Stimulated activated CD8-positive, alpha-beta memory T cell treated with anti-CD3 and anti-CD28 coated beads, Interleukin-15, amount 100 ng/mL, for 4 hours (primary cell): ENCODE results near the gene ARL15.

Experiments
- DNase-seq, 2 donors: peaks; one replicate each; pipeline ENCODE4 v3.0.0-alpha.2; 2020; ENCODE audit warnings: low read depth in 2 of 2

The ARL15 gene

GRCh38 chr5:54211912-54212311 is 98.5 kb downstream of the ARL15 start:
- no peak for DNase-seq

DNA sequence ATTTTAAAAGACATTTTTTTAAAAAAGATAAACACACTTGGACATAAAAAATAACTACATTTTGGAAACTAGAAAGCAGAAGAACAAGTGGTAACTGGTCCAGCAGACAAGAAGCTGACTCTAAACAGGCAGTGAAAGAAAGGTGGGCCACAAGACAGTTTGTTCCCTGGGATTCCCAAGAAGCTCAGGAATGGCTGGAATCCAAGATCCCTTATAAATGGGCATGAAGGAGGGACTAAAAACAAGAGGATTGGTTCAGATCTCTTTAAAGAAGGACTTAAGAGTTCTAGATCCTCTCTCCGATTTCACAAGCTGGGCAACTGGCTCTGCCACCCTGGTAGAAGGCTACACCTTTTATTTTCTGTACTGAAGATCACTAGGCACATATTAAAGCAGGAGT is 102.8 kb downstream of the ARL15 start:
- DNase-seq: no peak

- DNase-seq: no peak
These were observed 103.7 kb downstream of the ARL15 start for GRCh38 chr5:54206580-54207229.

DNA sequence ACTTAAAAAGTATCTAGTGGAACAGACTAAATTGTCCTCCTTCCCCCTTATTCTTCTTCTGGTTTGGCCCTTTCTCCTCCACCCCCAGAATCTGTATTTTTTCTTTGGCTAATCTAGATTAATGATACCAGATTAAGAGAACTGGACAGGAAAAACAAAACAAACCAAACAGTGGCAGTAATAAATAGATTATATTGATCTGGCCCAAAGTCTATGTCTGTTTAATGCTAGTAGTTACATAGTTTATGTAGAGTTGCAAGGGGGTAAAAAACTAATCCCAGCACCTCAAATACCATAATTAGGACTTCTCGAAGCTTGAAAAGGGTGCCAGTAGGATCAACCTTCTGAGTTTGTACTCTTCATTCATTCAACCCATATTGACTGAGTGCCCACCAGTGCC is 104.5 kb downstream of the ARL15 start:
- no peak for DNase-seq

DNA sequence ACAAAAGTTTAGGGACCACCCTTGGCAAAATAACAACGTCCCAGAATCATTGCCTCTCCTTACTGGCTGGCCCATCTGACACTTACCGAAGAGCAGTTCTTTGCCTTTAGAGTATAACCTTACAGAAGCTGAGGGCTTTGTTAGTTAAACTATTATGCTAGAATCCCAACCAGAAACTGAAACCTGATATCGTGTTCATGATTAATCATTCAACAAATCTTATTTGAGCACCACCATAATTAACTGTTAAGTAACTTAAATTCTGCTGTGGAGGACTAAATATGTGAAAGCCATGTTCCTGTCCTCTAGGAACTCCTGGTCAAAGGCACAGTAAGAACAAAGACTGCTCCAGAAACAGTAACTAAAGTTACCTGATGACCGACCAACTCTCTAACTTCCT is 104.9 kb downstream of the ARL15 start:
- DNase-seq: no peak

DNA sequence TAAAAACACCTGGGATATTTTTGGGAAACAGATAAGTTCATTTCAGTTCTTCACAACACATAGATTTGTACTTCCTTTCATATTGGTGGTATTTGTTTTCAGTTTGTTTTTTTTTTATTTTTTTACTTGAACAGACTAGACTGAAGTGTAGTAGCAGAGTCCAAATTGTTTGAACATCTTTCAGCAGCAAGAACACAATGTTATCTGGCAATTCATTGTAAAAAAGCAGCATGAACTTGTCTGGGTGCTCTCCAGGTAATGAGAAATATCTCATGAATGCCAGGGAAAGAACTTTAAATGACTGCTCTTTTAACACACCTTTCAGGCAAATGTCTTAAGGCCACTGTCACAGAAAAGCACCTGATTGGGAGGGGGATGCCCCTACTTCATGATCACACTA is 113.4 kb downstream of the ARL15 start:
- no peak for DNase-seq

GRCh38 chr5:54195701-54196100 is 114.7 kb downstream of the ARL15 start:
- no peak for DNase-seq

DNA sequence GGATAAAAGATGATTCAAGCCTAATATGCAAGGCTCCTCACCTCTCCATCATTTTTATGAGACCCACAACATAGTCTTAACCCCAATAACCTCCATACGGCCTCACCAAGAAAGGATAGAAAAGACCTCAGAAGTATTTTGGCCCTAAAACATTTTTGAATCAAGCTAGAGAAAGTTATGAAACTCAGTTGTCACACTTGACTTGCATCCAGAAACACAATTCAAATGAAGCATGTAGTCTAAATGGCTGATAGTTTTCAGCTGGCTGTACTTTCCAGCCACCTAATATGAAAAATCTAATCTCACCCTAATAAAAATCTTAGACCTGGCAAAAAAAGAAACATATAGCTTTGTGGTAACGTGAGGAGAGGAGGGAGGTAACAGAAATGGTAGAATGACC is 116.1 kb downstream of the ARL15 start:
- DNase-seq: no peak

GRCh38 chr5:54187694-54188093 is 122.7 kb downstream of the ARL15 start:
- DNase-seq: no peak

DNA sequence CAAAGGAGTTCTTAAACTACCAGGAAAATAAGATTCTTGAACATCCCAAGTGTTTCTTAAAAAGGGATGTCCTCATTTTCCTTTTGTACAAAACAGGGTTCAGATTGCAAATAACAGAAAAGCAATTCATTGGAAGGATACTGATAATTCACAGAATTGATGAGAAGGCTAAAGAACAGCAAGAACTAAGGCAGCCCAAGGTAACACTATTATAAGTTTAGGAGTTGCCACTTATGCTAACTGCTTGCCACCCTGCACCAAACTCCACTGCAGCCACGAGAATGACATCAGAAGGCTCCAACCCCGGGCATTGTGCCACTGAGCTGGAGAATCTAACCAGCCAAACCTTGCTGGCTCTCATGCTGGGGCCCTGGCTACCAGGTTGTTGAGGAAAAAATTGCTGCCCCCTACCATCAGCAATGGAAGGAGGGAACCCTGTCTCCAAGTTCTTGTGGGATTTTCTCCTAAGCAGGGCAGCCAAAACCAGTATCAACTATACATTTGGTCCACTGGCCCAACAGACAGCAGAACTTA is 123.4 kb downstream of the ARL15 start:
- DNase-seq: no peak

- DNase-seq: no peak
These were observed 124.3 kb downstream of the ARL15 start for GRCh38 chr5:54186108-54186507.

DNA sequence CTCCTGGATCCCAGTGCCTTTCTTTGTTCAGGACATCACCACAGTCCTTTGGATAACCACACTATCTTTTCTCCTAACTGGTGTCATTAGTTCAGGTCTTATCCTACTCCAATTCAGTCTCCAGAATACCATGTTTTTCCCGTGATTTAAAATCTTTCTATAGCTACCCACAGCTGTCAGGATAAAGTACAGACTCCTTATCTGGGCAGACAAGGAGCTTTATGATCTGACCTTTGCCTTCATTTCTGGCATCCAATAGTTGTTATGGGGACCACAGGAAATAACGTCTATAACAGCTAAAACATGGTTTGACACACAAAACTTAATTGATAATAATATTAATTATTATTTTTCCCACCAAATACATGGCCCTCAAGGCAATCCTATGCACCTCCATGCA is 125.6 kb downstream of the ARL15 start:
- no peak for DNase-seq

GRCh38 chr5:54180630-54181031 is 129.7 kb downstream of the ARL15 start:
- DNase-seq: no peak

- no peak for DNase-seq
These were observed 131.4 kb downstream of the ARL15 start for GRCh38 chr5:54178991-54179390.

DNA sequence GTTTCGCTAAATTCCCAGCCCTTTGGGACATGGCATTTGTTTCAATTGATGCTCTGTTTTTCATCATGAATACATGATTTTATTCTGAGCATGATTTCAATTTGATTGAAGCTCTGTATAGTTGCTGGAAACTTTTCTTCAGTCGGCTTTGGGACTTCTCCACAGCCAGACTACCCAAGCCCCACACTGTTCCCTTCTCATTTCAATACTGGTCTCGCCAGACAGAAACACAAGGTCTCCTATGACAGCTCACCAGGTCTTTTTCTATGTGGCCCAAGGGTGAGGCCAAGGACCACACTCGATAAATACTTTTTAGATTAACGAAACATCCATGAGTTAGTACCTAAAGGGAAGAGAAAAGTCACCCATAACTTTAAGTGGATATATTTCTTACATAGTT is 132.2 kb downstream of the ARL15 start:
- no peak for DNase-seq

DNA sequence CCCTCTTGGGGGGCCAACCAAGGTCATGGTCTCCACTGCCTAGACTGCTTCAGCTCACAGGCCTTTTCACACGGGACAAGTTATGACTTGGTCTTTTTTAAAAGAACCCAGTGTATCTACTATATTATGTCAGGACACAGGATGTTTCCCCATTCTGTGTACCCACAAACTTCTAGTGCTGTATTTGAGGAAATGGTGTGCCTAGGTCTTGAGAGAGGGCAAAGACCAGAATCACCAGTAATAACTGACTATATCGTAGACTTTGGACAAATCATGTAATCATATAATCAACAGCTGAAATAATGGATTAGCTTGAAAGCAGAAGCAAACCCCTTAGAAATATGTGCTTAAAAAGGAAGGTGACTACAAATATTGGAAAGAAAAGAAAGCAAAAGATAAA is 133.3 kb downstream of the ARL15 start:
- DNase-seq: no peak

GRCh38 chr5:54176066-54176830 is 134.1 kb downstream of the ARL15 start:
- DNase-seq: no peak

DNA sequence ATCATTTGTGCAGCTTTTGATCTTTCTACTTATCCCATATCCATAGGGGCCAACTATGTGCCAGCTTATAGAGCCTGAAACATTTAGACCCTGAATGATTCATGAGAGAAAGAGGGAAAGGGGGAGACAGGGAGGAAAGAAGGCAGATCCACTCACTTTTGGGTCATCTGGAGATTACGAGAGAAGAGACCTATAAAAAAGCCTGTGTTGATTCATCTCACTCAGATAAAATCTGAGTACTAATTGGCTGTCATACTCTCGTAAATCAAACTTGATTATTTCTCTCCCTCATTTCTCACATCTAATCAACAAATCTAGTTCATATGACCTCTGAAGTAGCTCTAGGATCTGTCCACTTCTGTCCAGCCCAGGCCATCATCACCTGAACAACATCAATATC is 137.1 kb downstream of the ARL15 start:
- DNase-seq: no peak

DNA sequence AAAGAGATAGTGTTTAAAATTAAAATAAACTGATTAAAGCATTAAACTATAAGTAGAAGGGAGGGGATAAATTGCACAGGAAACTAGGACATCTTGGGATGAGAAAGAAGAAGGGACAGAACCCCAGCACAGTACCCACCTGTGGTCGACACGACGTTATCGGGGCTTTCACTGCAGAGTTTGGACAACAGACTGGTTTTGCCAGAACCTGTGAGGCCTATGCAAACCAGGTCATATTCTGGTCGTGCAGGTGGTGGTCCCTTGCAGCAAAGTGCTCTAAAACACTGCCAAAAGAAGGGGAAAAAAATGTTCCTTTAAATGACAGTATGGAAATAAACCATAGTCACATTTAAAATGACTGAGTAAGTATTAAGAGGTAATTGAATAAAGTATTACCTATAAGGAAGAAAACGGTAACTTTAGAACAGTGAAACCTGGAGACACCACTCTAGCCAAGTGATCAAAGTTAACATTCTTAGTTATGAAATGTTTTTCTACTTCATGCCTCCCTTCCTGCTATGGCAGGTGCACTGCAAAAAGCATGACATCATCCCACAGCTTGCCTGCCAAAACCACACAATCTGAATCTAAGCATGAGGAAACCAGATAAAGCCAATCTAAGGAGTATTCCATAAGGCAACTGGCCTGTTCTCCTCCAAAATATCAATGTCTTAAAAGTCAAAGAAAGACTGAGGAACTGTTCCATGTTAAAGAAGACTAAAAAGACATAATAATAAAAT is 138.6 kb downstream of the ARL15 start:
- DNase-seq: no peak

DNA sequence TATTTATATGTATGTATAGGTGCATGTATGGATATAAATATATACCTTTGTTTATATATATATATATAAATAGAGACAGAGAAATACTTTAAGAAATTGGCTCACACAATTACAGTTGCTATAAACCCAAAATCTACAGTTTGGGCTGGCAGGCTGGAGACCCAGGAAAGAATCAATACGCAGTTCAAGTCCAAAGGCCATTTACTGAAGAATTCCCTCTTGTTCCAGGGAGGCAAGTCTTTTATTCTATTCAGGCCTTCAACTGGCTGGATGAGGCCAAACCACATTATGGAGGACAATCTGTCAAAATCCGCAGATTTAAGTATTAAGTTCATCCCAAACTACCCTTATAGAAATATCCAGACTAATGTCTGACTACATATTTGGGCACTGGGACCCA is 144.7 kb downstream of the ARL15 start:
- no peak for DNase-seq

DNA sequence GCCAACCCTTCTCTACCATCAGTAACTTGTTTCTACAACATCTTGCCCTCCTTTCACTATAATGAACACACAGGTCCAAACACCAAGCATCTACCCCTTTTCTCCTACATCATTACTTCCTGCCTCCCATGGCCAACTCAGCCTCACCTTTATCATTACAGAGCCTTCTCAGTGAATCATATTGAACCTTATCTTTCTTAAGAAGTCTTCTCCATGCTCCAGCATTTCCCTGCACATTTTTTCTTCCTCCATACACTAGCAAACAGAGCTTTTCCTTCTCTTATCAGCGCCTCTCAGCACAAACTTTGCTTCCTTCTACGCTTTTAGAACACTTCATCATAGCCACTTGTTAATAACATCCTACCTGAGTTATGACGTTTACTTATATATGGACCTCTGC is 148.2 kb downstream of the ARL15 start:
- no peak for DNase-seq

DNA sequence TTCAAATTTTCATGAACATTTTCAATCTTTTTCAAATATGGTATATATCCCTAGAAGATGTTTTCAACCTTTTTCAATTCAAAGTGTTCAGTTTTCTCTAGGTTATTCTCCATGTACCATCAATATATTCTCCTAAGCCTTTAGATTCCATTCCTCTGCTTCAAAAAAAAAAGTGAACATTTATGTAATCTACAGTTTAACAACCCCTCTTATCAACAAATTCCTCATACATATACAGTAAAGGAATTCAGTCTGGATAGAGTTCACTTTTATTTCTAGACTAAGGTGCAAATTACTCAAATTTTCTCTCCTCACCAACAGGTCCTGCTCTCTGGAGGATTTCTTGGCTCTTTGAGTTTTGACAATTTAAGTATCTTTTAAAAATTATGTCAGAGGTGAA is 150.0 kb downstream of the ARL15 start:
- DNase-seq: no peak

GRCh38 chr5:54159893-54160195 is 150.5 kb downstream of the ARL15 start:
- DNase-seq: no peak
